NB4 (cell line): ENCODE results near the gene GORASP1.

Experiments used
- CTCF ChIP-seq: IDR thresholded peaks from one replicate; pipeline ENCODE4 v1.5.1; 2012; ENCODE audit warnings: low read depth, low read length
- MYC ChIP-seq: IDR thresholded peaks from 2 replicates; pipeline ENCODE4 v1.6.1; 2011; ENCODE audit warnings: low read depth, low read length

GRCh38 chr3:39080026-39080425, 27.4 kb downstream of the GORASP1 start:
- no peak for TF ChIP-seq CTCF
- no peak for TF ChIP-seq MYC
